Fibroblast of the aortic adventitia (primary cell): ENCODE data around the gene RTN4. TPM values are rescaled to one million over a fixed set of nuclear protein-coding genes. Genes with fewer than 3 reads are reported as not detected.

Experiments used
- DNase-seq: peaks from one replicate; pipeline ENCODE4 v3.0.0-alpha.2; 2010; ENCODE audit warnings: low read depth
- H3K4me3 ChIP-seq: 2 replicates; pipeline ENCODE4 v1.5.1; 2011; ENCODE audit warnings: low read depth, mild to moderate bottlenecking, control low read depth, low read length, moderate library complexity
- CTCF ChIP-seq: IDR thresholded peaks from 2 replicates; pipeline ENCODE4 v1.5.1; 2011; ENCODE audit warnings: mild to moderate bottlenecking, low read length, control low read depth, inconsistent platforms; ENCODE audit not compliant: insufficient read depth
- total RNA-seq: library from RNA; depleted of rRNA; stranded (reverse); fragments of >200 nt; gene quantifications from 2 replicates; pipeline ENCODE4 v1.2.3, GENCODE V29; 2012; ENCODE audit warnings: low replicate concordance

The RTN4 gene
- total RNA-seq, 1 donor, result 357 TPM

GRCh38 chr2:55017880-55018279 is 32.4 kb downstream of the RTN4 start:
- no peak overlapping the region for H3K4me3 ChIP-seq
- no peak for TF ChIP-seq CTCF
- no peak for DNase-seq

GRCh38 chr2:55017428-55017827 is 32.8 kb downstream of the RTN4 start:
- DNase-seq, result no peak
- no peak overlapping the region for H3K4me3 ChIP-seq
- TF ChIP-seq CTCF, result no peak

DNA sequence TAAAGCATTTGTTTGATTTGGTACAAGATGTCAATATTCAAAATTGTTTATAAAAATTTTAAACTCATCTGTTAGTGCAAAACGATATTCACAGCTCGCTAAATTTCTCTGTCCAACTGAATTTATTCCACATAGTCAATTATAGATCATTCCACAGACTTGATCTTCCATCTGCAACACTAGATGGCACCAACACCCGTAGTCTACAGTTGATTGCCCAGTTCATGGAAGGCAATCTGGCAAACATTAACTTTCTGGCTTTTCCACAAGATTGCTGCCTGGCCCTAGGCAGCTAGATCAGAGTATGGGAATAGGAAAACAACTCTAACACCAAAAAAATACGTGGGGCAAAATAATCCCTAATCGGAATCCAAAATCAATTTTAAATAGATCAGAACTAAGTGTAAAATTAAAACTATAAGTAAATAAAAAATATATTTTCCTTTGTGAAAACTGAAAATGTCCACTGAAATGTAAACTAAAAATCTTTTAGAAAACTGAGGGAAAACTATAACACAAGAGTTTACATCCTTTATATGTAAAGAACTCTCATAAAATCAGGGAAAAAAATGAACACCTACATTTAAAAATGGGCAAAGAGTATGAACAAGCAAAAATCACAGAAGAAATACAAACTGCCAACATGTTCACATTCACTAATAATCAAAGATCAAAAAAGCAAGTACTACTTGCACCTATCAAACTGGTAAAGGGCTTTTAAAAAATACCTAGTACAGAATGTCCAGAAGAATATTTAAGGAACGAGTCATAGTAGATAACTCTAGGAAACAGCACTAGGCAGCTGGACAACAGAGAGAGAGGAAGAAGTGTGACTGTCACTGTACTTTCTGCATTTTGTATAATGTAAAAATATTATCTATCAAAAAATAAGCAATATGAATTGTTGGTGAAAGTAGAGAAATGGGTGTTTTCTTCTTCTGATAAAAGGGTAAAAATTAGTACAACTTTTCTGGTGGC is 35.0 kb downstream of the RTN4 start:
- peak; percentile 68 for TF ChIP-seq CTCF
- DNase-seq, result peak; percentile 88
- no peak overlapping the region for H3K4me3 ChIP-seq

DNA sequence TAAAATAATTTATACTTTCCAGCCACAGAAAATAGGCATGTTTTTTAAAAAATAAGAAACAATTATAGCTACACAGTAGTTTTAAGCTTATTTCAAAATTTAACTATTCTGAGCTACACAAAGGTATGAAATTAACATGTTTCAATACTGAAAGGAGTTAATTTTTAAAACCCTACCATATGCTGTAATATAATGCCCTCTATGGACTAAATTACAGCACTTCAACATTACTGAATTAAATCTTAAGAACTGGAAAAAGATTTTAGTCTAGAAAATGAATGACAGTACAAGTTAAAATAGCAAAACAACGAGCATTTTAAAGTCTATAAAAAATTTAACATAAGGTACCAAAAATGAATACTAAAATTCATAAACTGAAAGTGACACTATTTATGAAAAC is 36.3 kb downstream of the RTN4 start:
- no peak for TF ChIP-seq CTCF
- DNase-seq, result no peak
- H3K4me3 ChIP-seq, result no peak overlapping the region

DNA sequence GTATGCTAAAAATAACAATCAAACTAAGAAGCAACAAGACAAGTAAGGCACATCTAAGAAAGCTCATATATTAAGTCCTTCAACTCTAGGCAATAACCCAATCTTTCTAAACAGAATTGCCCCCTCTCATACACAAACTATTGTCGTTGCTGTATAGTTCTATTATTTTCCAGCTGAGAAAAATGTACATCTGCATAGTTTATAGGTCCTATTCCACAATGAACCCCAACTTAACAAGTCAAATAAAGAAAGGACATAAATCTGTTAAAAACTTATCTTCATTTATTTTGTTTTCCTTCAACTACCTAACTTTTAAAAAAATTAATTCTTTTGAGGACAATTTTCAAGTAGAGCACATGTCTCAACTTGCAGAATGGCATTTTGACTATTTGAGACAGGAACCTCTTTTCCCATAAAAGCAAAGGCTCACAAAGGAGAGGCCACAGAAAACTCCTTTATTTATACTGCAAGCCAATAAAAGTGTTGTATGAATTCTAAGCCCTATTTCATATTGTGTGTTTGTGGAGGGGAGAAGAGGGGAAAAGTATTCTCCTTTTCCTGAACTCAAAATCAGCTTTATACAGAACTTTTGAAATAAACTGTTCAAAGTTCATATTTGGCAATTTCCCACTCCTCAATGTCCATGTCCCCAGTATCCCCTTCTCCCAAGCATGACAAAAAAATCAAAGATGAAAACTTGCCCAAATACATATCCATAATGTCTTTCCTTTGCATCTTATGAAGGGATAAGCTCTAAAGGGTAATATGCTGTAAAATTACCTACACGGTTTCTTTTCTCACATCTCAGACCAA is 37.4 kb downstream of the RTN4 start:
- TF ChIP-seq CTCF, result no peak
- H3K4me3 ChIP-seq, result no peak overlapping the region
- DNase-seq, result no peak

GRCh38 chr2:55011831-55012671 is 38.2 kb downstream of the RTN4 start:
- no peak for TF ChIP-seq CTCF
- no peak overlapping the region for H3K4me3 ChIP-seq
- peak; percentile 45 for DNase-seq
